Ramos (cell line): Measurements from ENCODE around the gene LRRC52.
"Not testable (repeated sequence)": the region's sequence is repeated elsewhere in the genome, so short reads cannot be mapped to it uniquely, and the experiment has no call there.

ENCODE experiments used
- in situ Hi-C: fragments of 300-500 bp; cut with MboI; formaldehyde crosslinking; loops from one replicate; pipeline ENCODE4 v1.14.3; 2022; ENCODE audit warnings: low sequenced_read_pairs; ENCODE audit not compliant: unreplicated experiment

LRRC52 gene

GRCh38 chr1:165580931-165581871 is 37.4 kb downstream of the LRRC52 start:
- in situ Hi-C loops: no loop called here

- in situ Hi-C loops: no loop called here
Measured at GRCh38 chr1:165581926-165582325, 38.1 kb downstream of the LRRC52 start.

GRCh38 chr1:165586398-165586797 is 42.6 kb downstream of the LRRC52 start:
- in situ Hi-C loops: no loop called here

- in situ Hi-C loops: loop anchor here (5.0 kb wide), 1 partner anchor 199 kb away; no protein-coding TSS in a partner anchor
Measured at GRCh38 chr1:165591391-165591790, 47.6 kb downstream of the LRRC52 start.

- in situ Hi-C loops: loop anchor here (5.0 kb wide), 1 partner anchor 201 kb away; no protein-coding TSS in a partner anchor
Measured at GRCh38 chr1:165592945-165593823, 49.4 kb downstream of the LRRC52 start.

GRCh38 chr1:165595246-165595938 is 51.6 kb downstream of the LRRC52 start:
- in situ Hi-C loops: no loop called here

- in situ Hi-C loops: no loop called here
Measured at GRCh38 chr1:165597883-165598675, 54.3 kb downstream of the LRRC52 start.

- in situ Hi-C loops: no loop called here
Measured at GRCh38 chr1:165598676-165599059, 54.9 kb downstream of the LRRC52 start.

- in situ Hi-C loops: loop anchor here (5.0 kb wide), 1 partner anchor 317 kb away; no protein-coding TSS in a partner anchor
Measured at GRCh38 chr1:165600793-165601192, 57.0 kb downstream of the LRRC52 start.

- in situ Hi-C loops: loop anchor here (5.0 kb wide), 1 partner anchor 313 kb away; no protein-coding TSS in a partner anchor
Measured at GRCh38 chr1:165603810-165604209, 60.0 kb downstream of the LRRC52 start.

- in situ Hi-C loops: no loop called here
Measured at GRCh38 chr1:165605246-165605645, 61.4 kb downstream of the LRRC52 start.

- in situ Hi-C loops: not testable (repeated sequence)
Measured at GRCh38 chr1:165606676-165607075, 62.9 kb downstream of the LRRC52 start.

GRCh38 chr1:165610866-165611265 is 67.1 kb downstream of the LRRC52 start:
- in situ Hi-C loops: no loop called here

GRCh38 chr1:165612062-165612461 is 68.3 kb downstream of the LRRC52 start:
- in situ Hi-C loops: no loop called here
